ENCODE results near the gene TSPAN4. TPM values are rescaled to one million over a fixed set of nuclear protein-coding genes. Genes with fewer than 3 reads are reported as not detected.

The TSPAN4 gene
- total RNA-seq, 2 donors from 2014 or later: 12.6 to 18.9 TPM

- no peak for DNase-seq (ENCODE audit: low spot score in 2 of 2)
- no peaks in the 10 kb centered on the region for H3K9me3 Mint-ChIP-seq
- no peak for ATAC-seq
- peaks cover 5 to 7% of the 10 kb centered on the region in 2 donors for H3K36me3 Mint-ChIP-seq
- H3K27ac Mint-ChIP-seq: no peak overlapping the region
These were observed 14.0 kb upstream of the TSPAN4 start for GRCh38 chr11:828506-829175.

- H3K36me3 Mint-ChIP-seq: peaks cover 5 to 7% of the 10 kb centered on the region in 2 donors
- ATAC-seq (no peak), DNase-seq (ENCODE audit: low spot score in 2 of 2) (no peak)
- H3K9me3 Mint-ChIP-seq: no peaks in the 10 kb centered on the region
- H3K27ac Mint-ChIP-seq: no peak overlapping the region
These were observed 13.3 kb upstream of the TSPAN4 start for GRCh38 chr11:829176-829846.

GRCh38 chr11:829847-830294 lies 12.8 kb upstream of the TSPAN4 start:
- no peaks in the 10 kb centered on the region for H3K9me3 Mint-ChIP-seq
- peaks cover 4 to 7% of the 10 kb centered on the region in 2 donors for H3K36me3 Mint-ChIP-seq
- ATAC-seq: peak in 1 of 2 donors; percentile 10
- no peak for DNase-seq (ENCODE audit: low spot score in 2 of 2)
- H3K27ac Mint-ChIP-seq: no peak overlapping the region

- Mint-ChIP-seq H3K9me3 (no peaks in the 10 kb centered on the region), H3K27ac (no peak overlapping the region), H3K36me3 (peaks cover 0 to under 1% of the 10 kb centered on the region in 2 donors)
- peak in 1 of 2 donors; percentile 65 for ATAC-seq
- peak in 1 of 2 donors; percentile 77 for DNase-seq (ENCODE audit: low spot score in 2 of 2)
These were observed 12.1 kb upstream of the TSPAN4 start for GRCh38 chr11:830295-831117.

- Mint-ChIP-seq H3K27ac (no peak overlapping the region), H3K36me3 (no peaks in the 10 kb centered on the region), H3K9me3 (no peaks in the 10 kb centered on the region)
- DNase-seq (ENCODE audit: low spot score in 2 of 2) (no peak), ATAC-seq (no peak)
These were observed 11.4 kb upstream of the TSPAN4 start for GRCh38 chr11:831118-831864.

GRCh38 chr11:831961-832528 lies 10.6 kb upstream of the TSPAN4 start:
- ATAC-seq: no peak

GRCh38 chr11:832529-833113 lies 10.0 kb upstream of the TSPAN4 start, which contains the start of gene CD151:
Gene CD151 (plus strand): TSS chr11:832952. CDS start chr11:836070, 3,118 bp downstream.
- Mint-ChIP-seq H3K27ac (peak within 1 kb of the TSS in 1 of 2 donors; percentile 37), H3K36me3 (no peaks in the 10 kb centered on the region), H3K9me3 (no peaks in the 10 kb centered on the region)
- DNase-seq (ENCODE audit: low spot score in 2 of 2) (peak in 1 of 2 donors; percentile 69), ATAC-seq (peak; percentile 67 to 72)

More at GRCh38 chr11:831961-832528, 10.6 kb upstream of the TSPAN4 start:
- Mint-ChIP-seq H3K27ac (no peak overlapping the region), H3K36me3 (no peaks in the 10 kb centered on the region), H3K9me3 (no peaks in the 10 kb centered on the region)
- no peak for DNase-seq (ENCODE audit: low spot score in 2 of 2)

GRCh38 chr11:833114-833791 lies 9.4 kb upstream of the TSPAN4 start:
- peak; percentile 27 to 65 for ATAC-seq
- DNase-seq (ENCODE audit: low spot score in 2 of 2): no peak
- no peaks in the 10 kb centered on the region for H3K9me3 Mint-ChIP-seq
- H3K27ac Mint-ChIP-seq: no peak overlapping the region
- H3K36me3 Mint-ChIP-seq: no peaks in the 10 kb centered on the region

- ATAC-seq (no peak), DNase-seq (ENCODE audit: low spot score in 2 of 2) (no peak)
- H3K36me3 Mint-ChIP-seq: no peaks in the 10 kb centered on the region
- H3K9me3 Mint-ChIP-seq: no peaks in the 10 kb centered on the region
- H3K27ac Mint-ChIP-seq: peak overlapping the region in 1 of 2 donors; percentile 37
These were observed 8.8 kb upstream of the TSPAN4 start for GRCh38 chr11:833849-834311.

GRCh38 chr11:834371-835316 lies 8.0 kb upstream of the TSPAN4 start:
- peak in 1 of 2 donors; percentile 32 for ATAC-seq
- Mint-ChIP-seq H3K36me3 (no peaks in the 10 kb centered on the region), H3K9me3 (no peaks in the 10 kb centered on the region), H3K27ac (no peak overlapping the region)
- DNase-seq (ENCODE audit: low spot score in 2 of 2): no peak

GRCh38 chr11:836274-836673 lies 6.4 kb upstream of the TSPAN4 start:
- ATAC-seq (no peak), DNase-seq (ENCODE audit: low spot score in 2 of 2) (no peak)
- no peak overlapping the region for H3K27ac Mint-ChIP-seq
- H3K36me3 Mint-ChIP-seq: peaks cover 0 to 9% of the 10 kb centered on the region in 2 donors
- no peaks in the 10 kb centered on the region for H3K9me3 Mint-ChIP-seq

- ATAC-seq (no peak), DNase-seq (ENCODE audit: low spot score in 2 of 2) (no peak)
- peaks cover 0 to 9% of the 10 kb centered on the region in 2 donors for H3K36me3 Mint-ChIP-seq
- H3K9me3 Mint-ChIP-seq: no peaks in the 10 kb centered on the region
- H3K27ac Mint-ChIP-seq: no peak overlapping the region
These were observed 6.0 kb upstream of the TSPAN4 start for GRCh38 chr11:836700-837099.

GRCh38 chr11:837189-837989 lies 5.3 kb upstream of the TSPAN4 start:
- H3K9me3 Mint-ChIP-seq: no peaks in the 10 kb centered on the region
- peaks cover 0 to 9% of the 10 kb centered on the region in 2 donors for H3K36me3 Mint-ChIP-seq
- DNase-seq (ENCODE audit: low spot score in 2 of 2): no peak
- ATAC-seq: no peak
- H3K27ac Mint-ChIP-seq: peak overlapping the region in 1 of 2 donors; percentile 26

GRCh38 chr11:837990-838307 lies 4.7 kb upstream of the TSPAN4 start:
- no peak for ATAC-seq

More at GRCh38 chr11:837990-838307, 4.7 kb upstream of the TSPAN4 start:
- Mint-ChIP-seq H3K9me3 (no peaks in the 10 kb centered on the region), H3K36me3 (peaks cover 0 to 9% of the 10 kb centered on the region in 2 donors), H3K27ac (peak overlapping the region in 1 of 2 donors; percentile 26)
- no peak for DNase-seq (ENCODE audit: low spot score in 2 of 2)
